Dedifferentiated amniotic fluid mesenchymal stem cell (primary cell): ENCODE data around the gene CNTN4.
"Not testable (repeated sequence)": the region's sequence is repeated elsewhere in the genome, so short reads cannot be mapped to it uniquely, and the experiment has no call there.

Source experiments
- DNase-seq: peaks from one replicate; pipeline ENCODE4 v3.0.0-alpha.2; 2016; ENCODE audit errors: extremely low spot score

The CNTN4 gene

GRCh38 chr3:2790266-2790815 lies 691.7 kb downstream of the CNTN4 start:
- no peak for DNase-seq

DNA sequence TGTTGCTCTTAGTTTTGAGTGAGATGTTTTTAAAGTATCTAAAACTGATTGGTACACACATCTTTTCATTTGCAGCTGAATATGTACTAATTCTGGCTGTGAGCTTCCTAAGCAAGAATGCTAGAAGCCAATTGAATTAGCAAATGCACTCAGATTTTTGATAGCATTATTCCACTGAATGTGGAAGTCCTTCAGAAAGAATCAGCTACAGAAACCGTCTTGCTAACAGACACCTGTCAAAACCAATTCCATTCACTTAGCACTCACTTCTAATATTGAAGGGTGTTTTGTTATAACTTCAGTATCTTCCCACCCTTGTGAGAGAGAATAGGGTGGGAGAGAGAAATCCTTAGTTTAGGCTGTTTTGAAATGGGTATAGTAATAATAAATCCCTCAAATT lies 693.8 kb downstream of the CNTN4 start:
- no peak for DNase-seq

- DNase-seq, result no peak
Measured at GRCh38 chr3:2793987-2794386, 695.3 kb downstream of the CNTN4 start.

- DNase-seq, result no peak
Measured at GRCh38 chr3:2802429-2802828, 703.8 kb downstream of the CNTN4 start.

DNA sequence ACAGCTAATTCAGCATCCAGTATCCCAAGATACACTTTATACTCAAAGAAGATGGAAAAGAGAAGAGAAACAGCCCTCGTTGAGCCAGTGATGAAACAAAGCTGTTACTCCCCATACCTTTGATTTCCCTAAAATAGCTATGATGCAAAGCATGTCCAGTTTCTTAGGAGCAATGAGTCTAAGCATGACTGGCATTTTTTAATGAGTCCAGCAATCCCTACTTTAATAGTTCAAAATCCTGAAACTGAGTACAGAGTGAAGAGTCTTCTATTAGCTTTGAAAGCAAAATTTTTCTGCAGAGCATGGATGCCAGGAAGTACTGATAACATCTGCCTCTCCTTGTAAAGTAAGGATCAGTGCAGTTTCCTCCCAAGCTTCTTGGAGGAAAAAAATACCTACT lies 708.8 kb downstream of the CNTN4 start:
- DNase-seq, result no peak

- no peak for DNase-seq
Measured at GRCh38 chr3:2810723-2811122, 712.1 kb downstream of the CNTN4 start.

DNA sequence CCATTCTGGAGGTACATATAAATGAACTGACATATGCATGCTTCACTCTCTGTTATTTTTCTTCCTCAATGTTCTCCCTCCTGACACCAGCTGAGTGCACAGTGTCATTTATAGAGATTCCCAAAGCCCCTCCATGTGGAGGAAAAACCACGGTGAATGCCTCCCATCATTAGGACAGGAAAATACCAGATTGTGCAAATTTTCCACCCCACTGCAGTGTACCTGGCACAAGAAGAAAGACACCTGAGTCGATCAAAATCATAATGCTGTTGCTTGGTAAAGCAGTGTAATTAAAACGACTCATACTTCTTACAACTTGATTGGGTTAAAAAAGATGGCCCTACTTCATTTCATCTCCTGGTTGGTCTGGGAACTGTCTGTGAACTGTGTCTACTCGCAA lies 720.9 kb downstream of the CNTN4 start:
- no peak for DNase-seq

- not testable (repeated sequence) for DNase-seq
Measured at GRCh38 chr3:2820982-2821381, 722.3 kb downstream of the CNTN4 start.

DNA sequence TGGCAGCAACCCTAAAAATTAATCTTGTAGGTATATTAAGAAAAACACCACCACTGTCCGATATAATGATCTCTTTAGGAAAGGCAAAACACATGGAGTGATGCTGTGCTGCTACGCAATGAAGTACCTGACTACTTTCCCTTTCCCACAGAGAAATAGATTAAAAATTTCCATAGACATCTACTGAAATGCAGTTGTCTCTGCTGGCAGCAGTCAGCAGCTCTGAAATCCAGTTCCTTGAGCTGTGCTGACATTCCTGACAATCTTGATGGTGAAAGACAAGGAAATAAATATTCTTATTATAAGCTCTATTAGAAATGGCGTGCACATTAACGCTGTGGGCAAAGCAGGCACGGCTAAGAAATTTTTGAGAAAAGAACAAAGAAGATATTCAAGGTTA lies 723.9 kb downstream of the CNTN4 start:
- DNase-seq, result no peak

DNA sequence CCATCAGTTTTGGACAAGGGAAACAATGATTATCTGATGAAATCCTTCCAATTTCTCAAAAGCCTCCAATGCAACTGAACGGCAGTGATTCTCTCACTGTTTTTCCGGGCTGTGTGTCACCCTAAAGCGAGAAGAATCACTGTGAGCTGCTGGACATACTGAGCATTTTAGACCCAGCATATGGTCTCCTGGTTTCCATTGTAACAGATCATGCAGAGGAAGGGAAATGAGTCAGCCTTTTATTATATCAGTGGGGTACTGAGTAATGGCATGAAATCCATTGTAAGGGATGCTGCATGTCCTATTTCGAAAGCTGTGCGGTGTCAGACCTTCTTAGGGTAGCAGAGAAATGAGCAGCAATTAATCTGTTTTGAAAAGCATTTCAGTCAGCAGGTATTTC lies 724.4 kb downstream of the CNTN4 start:
- DNase-seq, result no peak

DNA sequence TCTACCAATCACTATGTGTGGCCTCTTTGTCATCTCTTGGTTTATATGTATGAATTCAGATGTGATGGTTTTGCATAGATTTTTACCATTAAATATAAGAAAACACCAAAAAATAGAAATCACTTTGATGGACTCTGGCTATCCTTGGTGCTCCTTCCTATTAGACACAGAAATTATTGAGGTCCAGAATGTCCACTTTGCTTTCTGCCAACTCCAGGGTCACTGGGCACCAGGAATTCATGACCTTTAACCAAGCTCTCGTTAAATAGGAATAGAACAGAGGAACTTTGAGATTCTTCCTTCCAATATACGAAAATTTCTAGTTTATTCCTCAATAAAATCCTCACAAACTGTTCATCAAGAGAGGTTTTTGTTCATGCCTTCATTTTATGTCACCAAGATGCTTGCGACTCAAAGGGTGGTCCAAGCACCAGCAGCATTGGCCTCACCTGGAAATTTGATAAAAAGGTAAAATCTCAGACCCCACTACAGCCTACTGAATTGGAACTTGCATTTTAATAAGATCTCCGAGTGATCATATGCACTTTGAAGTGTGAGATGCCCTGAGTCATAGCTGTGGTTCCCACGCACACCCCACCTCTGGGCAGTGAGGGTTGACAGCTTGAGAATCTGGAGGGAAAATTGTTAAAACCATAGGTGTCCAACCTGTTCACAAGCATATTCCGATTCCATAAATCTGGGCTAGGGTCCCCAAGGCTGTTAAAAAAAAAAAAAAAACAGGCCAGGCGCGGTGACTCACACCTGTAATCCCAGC lies 725.0 kb downstream of the CNTN4 start:
- no peak for DNase-seq

DNA sequence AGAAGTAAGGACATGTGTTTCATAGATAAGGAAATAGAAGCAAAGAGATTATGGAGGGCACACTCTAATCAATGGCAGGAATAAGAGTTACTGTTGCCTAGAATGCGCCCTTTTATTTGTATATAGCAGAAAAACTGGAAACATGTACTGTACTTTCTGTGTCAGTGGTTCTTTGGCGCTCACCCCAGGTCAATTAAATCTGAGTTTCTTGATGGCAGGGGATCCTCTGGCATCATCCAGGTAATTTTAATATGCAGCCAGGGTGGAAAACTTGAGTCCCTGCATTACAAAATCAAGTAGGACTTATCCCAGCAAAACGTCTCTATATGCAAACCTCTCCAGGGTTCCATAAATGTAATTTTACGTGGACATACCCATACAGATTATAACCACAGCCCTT lies 727.4 kb downstream of the CNTN4 start:
- no peak for DNase-seq

- DNase-seq, result no peak
Measured at GRCh38 chr3:2826453-2826852, 727.8 kb downstream of the CNTN4 start.

DNA sequence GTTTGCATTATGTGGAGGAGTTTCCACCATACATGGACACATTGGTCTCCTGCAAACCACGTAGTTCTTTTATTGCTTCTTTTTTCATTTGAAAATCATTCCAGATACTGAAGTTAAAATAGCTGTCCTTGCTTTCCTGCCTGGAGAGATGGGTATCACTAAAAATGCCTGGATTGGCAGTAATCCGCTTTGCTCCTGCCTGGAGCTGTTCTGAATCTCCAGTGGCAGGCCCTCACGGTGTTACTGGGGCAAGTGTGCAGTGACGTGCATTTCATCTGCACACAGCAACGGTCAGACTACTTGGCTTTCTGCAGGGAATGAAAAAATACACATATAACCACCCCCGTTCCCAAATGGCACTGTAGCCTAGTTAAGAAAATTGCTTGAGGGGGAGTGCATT lies 738.6 kb downstream of the CNTN4 start:
- no peak for DNase-seq

DNA sequence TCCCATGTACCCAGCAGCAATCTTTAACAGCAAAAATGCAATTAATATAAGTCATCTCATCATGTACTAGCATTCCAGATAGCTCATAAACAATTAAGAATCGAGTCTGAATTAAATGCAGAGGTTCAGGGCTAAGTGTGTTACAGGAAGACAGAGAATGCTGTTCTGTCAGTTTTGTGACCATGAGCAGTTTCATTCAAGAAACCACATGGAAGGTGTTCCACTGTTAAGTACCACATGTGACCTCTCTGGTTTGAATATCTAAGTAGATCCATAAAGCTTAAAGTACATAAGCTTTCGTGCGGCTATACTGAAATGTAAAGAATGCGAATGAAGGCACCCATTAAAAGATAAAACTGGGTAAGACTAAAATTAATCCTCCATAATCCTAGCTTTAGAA lies 739.2 kb downstream of the CNTN4 start:
- no peak for DNase-seq

DNA sequence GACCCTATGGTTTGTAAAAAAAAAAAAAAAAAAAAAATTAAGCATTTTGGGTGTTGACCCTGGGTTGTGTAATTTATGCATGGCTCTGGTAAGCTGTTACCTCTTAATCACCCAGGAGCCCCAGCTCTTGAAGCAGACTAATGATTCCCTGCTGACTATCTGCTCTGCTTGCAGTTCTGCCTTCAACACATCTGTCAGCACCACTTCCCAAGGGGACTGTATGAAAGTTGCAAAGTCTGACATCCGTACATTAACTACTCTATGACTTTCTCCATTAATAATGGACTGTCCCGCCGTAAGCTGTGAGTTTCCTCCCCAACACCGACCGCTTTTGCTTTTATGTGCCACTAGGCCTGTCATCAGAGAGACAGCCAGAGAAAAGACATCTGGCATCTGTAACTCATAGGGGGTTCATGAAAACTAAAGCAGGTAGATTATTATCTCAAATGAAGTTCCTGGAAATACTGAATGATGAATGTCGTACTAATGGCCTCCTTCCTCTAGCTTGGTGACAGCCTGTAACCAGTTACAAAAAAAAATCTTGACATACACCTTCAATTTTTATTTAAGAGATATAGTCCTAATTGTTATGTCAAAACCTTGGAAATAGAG lies 740.0 kb downstream of the CNTN4 start:
- DNase-seq, result peak; percentile 6

GRCh38 chr3:2839876-2840275 lies 741.2 kb downstream of the CNTN4 start:
- peak; percentile 6 for DNase-seq

DNA sequence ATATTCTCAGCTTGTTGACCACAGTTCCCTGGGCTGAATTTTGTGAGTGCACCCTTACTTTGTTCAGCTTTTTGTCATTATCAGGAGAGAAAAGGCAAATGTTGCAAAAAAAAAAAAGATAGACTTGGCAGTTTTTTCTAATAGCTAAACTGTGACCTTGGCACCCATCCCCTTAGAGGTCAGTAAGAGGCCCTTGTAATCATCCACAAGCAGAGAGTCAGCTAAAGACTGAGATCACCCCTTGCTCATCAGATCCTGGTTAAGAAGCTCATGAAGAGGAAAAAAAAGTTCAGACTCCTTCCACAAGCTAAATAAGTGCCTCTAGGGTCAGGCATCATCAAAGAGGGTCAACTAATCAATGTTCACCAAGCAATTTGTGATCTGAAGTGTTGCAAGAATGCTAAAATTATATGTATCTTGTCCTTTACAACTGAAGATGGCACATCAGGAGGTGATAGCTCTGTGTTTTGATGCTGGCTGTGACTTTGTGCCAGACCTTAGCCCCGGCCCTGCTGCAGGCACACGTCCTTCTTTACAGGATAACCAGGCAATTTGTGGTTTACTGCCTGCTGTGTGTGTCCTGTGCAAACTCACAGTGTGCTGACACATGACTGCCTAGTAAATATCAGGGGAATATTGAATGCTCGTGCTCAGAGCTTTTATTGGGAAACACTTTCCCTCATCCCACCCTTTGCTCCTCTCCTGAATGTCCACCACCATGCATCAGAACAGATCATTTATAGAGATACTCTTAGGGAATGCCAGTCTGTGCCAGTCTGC lies 748.6 kb downstream of the CNTN4 start:
- no peak for DNase-seq

DNA sequence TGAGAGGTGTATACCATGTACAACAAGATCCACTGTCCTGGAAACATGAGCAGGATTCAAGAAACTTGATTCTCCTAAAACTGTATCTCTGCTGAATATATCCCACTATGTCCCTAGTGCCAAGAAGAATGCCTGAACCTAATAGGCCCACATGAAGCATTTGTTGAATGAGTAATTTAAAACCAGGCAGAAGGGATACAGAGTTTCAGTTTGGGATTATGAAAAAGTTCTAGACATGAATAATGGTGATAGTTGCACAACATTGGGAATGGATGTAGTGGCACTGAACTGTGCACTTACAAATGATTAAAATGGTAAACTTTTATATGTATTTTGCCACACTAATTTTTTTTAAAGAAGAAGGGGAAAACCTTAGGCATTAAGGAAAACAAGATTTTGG lies 750.4 kb downstream of the CNTN4 start:
- no peak for DNase-seq

GRCh38 chr3:2850701-2851100 lies 752.0 kb downstream of the CNTN4 start:
- no peak for DNase-seq

DNA sequence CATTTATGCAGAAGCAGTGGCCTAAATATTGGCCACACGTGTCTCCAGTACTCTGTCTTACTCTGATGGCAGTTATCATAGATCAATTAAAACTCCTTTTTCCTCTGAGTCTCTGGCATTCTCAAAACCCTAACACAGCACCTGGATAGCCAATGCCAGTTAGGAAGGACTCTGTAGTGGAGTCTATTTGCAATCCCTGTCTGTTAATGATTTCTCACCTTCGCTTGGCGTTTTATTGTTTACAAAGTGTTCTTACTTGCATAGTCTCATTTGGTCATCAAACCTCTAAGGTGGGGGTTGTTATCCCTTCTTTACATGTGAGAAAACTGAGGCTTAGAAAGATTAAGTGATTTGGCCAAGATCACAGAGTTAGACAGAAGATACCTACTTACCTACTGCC lies 752.7 kb downstream of the CNTN4 start:
- DNase-seq, result no peak

- DNase-seq, result no peak
Measured at GRCh38 chr3:2851835-2852234, 753.2 kb downstream of the CNTN4 start.

- no peak for DNase-seq
Measured at GRCh38 chr3:2853651-2854050, 755.0 kb downstream of the CNTN4 start.
